Measurements from ENCODE around the gene SLC25A26. TPM values are rescaled to one million over a fixed set of nuclear protein-coding genes. Genes with fewer than 3 reads are reported as not detected.

Gene SLC25A26
- total RNA-seq, 2 donors from 2014 or later, result 20.7 to 22.8 TPM

- H3K36me3 Mint-ChIP-seq (ENCODE audit: low read depth), result no peaks in the 10 kb centered on the region
- no peaks in the 10 kb centered on the region for H3K9me3 Mint-ChIP-seq
- Histone ChIP-seq H3K27ac (ENCODE audit: low read depth, low read length) (no peak overlapping the region), H3K27me3 (ENCODE audit: control insufficient read depth, insufficient read depth, low read length, poor library complexity, severe bottlenecking) (no peaks in the 10 kb centered on the region), H3K9me3 (ENCODE audit: control insufficient read depth, low read length) (no peaks in the 10 kb centered on the region), H3K36me3 (ENCODE audit: control insufficient read depth, insufficient read depth, low read length) (no peaks in the 10 kb centered on the region), H3K9ac (ENCODE audit: extremely low read depth, low read length, poor library complexity, severe bottlenecking) (no peak overlapping the region), H3K4me1 (ENCODE audit: control insufficient read depth, insufficient read depth, low read length) (peaks cover 6% of the 10 kb centered on the region), H3K4me3 (ENCODE audit: low read length) (no peak overlapping the region)
- no peak for DNase-seq
- no peaks in the 10 kb centered on the region for H3K27me3 Mint-ChIP-seq (ENCODE audit: insufficient read depth)
- TF ChIP-seq, protein P1, sequence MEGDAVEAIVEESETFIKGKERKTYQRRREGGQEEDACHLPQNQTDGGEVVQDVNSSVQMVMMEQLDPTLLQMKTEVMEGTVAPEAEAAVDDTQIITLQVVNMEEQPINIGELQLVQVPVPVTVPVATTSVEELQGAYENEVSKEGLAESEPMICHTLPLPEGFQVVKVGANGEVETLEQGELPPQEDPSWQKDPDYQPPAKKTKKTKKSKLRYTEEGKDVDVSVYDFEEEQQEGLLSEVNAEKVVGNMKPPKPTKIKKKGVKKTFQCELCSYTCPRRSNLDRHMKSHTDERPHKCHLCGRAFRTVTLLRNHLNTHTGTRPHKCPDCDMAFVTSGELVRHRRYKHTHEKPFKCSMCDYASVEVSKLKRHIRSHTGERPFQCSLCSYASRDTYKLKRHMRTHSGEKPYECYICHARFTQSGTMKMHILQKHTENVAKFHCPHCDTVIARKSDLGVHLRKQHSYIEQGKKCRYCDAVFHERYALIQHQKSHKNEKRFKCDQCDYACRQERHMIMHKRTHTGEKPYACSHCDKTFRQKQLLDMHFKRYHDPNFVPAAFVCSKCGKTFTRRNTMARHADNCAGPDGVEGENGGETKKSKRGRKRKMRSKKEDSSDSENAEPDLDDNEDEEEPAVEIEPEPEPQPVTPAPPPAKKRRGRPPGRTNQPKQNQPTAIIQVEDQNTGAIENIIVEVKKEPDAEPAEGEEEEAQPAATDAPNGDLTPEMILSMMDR (conservative IDR thresholded peaks at IDR 0.05), result no peak
- 93 to 95% methylated on average over 3 to 6 of the region's 6 CpGs for WGBS, 2 experiments (ENCODE audit: insufficient coverage in 1 of 2, insufficient read length in 1 of 2)
- no peak overlapping the region for H3K27ac Mint-ChIP-seq
- H3K4me1 Mint-ChIP-seq, result peaks cover 2% of the 10 kb centered on the region
- H3K4me3 Mint-ChIP-seq, result no peak overlapping the region
These were observed 142.3 kb downstream of the SLC25A26 start for GRCh38 chr3:66363148-66363547.

- WGBS, 2 experiments (ENCODE audit: insufficient coverage in 1 of 2, insufficient read length in 1 of 2), result 91 to 100% methylated on average over 1 to 4 of the region's 5 CpGs
- Histone ChIP-seq H3K4me1 (ENCODE audit: control insufficient read depth, insufficient read depth, low read length) (peaks cover 6% of the 10 kb centered on the region), H3K4me3 (ENCODE audit: low read length) (no peak overlapping the region), H3K36me3 (ENCODE audit: control insufficient read depth, insufficient read depth, low read length) (no peaks in the 10 kb centered on the region), H3K9me3 (ENCODE audit: control insufficient read depth, low read length) (no peaks in the 10 kb centered on the region), H3K9ac (ENCODE audit: extremely low read depth, low read length, poor library complexity, severe bottlenecking) (no peak overlapping the region), H3K27me3 (ENCODE audit: control insufficient read depth, insufficient read depth, low read length, poor library complexity, severe bottlenecking) (no peaks in the 10 kb centered on the region), H3K27ac (ENCODE audit: low read depth, low read length) (no peak overlapping the region)
- no peak overlapping the region for H3K4me3 Mint-ChIP-seq
- DNase-seq, result no peak
- H3K36me3 Mint-ChIP-seq (ENCODE audit: low read depth), result no peaks in the 10 kb centered on the region
- H3K4me1 Mint-ChIP-seq, result peaks cover 2% of the 10 kb centered on the region
- TF ChIP-seq, protein P1 (conservative IDR thresholded peaks at IDR 0.05), result no peak
- H3K9me3 Mint-ChIP-seq, result no peaks in the 10 kb centered on the region
- H3K27ac Mint-ChIP-seq, result no peak overlapping the region
- H3K27me3 Mint-ChIP-seq (ENCODE audit: insufficient read depth), result no peaks in the 10 kb centered on the region
These were observed 144.3 kb downstream of the SLC25A26 start for GRCh38 chr3:66365080-66365479.

DNA sequence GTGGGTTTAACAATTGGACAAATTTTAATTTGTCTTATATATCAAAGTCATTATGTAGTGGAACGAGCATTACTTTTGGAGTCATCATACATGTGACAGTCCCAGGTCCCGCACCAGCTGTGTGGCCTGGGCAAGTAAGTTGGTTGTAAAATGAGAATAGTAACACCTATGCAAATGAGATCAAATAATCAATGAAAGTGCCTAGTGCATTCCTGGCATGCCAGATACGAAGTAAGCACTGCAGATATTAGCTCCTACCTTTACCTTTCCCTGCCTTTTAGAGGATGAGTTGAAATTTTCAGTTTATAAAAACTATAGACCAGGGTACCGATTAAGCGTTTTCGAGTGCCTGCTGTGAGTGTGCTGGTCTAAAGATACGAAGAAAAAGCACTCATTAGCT lies 145.9 kb downstream of the SLC25A26 start:
- H3K4me1 ChIP-seq (ENCODE audit: control insufficient read depth, insufficient read depth, low read length), result peaks cover 6% of the 10 kb centered on the region
- H3K27me3 ChIP-seq (ENCODE audit: control insufficient read depth, insufficient read depth, low read length, poor library complexity, severe bottlenecking), result no peaks in the 10 kb centered on the region
- H3K9me3 ChIP-seq (ENCODE audit: control insufficient read depth, low read length), result no peaks in the 10 kb centered on the region
- Mint-ChIP-seq H3K4me1 (peaks cover 2% of the 10 kb centered on the region), H3K27me3 (ENCODE audit: insufficient read depth) (no peaks in the 10 kb centered on the region), H3K27ac (no peak overlapping the region), H3K9me3 (no peaks in the 10 kb centered on the region), H3K36me3 (ENCODE audit: low read depth) (no peaks in the 10 kb centered on the region), H3K4me3 (no peak overlapping the region)
- TF ChIP-seq, protein P1 (conservative IDR thresholded peaks at IDR 0.05), result no peak
- DNase-seq, result no peak
- no peaks in the 10 kb centered on the region for H3K36me3 ChIP-seq (ENCODE audit: control insufficient read depth, insufficient read depth, low read length)
- WGBS, 2 experiments (ENCODE audit: insufficient coverage in 1 of 2, insufficient read length in 1 of 2), result 92 to 97% methylated on average over 5 to 7 of the region's 7 CpGs
- H3K4me3 ChIP-seq (ENCODE audit: low read length), result no peak overlapping the region
- H3K27ac ChIP-seq (ENCODE audit: low read depth, low read length), result no peak overlapping the region
- no peak overlapping the region for H3K9ac ChIP-seq (ENCODE audit: extremely low read depth, low read length, poor library complexity, severe bottlenecking)

All from endodermal cell (in vitro differentiated cells).